ENCODE measurements around the gene STK39. TPM values are rescaled to one million over a fixed set of nuclear protein-coding genes. Genes with fewer than 3 reads are reported as not detected.

STK39 gene
- total and polyA plus RNA-seq, 9 of the 15 experiments (the other 6 are each of a cell fraction or from before 2014, with no cell fraction given), result 0.19 to 0.76 (median 0.51) TPM

DNA sequence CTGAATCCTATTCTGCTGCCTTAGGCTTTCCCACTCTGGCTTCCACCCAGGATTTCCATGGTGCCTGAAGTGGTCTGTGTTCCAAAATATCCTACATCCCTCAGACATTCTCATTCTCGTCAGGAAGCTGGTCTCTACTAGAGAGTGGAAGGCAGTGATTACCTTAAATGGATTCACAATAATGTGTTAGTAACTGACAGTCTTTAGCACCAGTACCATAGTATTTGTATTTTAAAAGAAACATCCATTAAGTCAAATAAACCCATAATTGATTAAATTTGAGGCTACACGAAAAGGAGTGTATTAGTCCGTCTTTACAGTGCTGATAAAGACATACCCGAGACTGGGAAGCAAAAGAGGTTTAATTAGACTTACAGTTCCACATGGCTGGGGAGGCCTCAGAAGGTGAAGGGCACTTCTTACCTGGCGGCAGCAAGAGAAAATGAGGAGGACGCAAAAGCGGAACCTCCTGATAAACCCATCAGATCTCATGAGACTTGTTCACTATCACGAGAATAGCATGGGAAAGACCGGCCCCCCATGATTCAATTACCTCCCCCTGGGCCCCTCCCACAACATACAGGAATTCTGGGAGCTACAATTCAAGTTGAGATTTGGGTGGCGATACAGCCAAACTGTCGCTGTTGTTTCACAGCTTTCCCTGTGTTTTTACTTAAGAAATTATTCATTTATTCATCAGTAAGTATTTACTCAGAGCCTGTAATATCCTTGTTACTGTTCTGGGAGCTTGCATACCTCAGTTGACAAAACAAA lies 306.5 kb downstream of the STK39 start (continued):
- TF ChIP-seq, protein P1, sequence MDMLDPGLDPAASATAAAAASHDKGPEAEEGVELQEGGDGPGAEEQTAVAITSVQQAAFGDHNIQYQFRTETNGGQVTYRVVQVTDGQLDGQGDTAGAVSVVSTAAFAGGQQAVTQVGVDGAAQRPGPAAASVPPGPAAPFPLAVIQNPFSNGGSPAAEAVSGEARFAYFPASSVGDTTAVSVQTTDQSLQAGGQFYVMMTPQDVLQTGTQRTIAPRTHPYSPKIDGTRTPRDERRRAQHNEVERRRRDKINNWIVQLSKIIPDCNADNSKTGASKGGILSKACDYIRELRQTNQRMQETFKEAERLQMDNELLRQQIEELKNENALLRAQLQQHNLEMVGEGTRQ (CRISPR knock-in tag; IDR thresholded peaks at IDR 0.05), result no peak
- TF ChIP-seq TCF7L2 (IDR thresholded peaks at IDR 0.05; ENCODE audit: low read depth, low read length), result no peak
- peak; percentile 98 for TF ChIP-seq MYC (IDR thresholded peaks at IDR 0.05; ENCODE audit: low read depth, low read length)
- TF ChIP-seq MYC (CRISPR knock-in tag; IDR thresholded peaks at IDR 0.05; ENCODE audit: borderline replicate concordance, low read depth), result peak; percentile 77; the same call in 1 of the 2 replicates
- peak; percentile 99 for TF ChIP-seq POLR2AphosphoS5 (IDR thresholded peaks at IDR 0.05; ENCODE audit: control insufficient read depth, insufficient read depth, low read depth, low read length)
- no peak for TF ChIP-seq PTTG1 (tag; IDR thresholded peaks at IDR 0.05; ENCODE audit: low read depth)
- no peak for TF ChIP-seq ETS2 (tag; IDR thresholded peaks at IDR 0.05; ENCODE audit: borderline replicate concordance, poor library complexity, severe bottlenecking)
- 0 out of 2 replicates have a peak, but pooled peaks have one; percentile 73 for TF ChIP-seq DNMT1 (IDR thresholded peaks at IDR 0.05)
- no peak for TF ChIP-seq SMAD4 (CRISPR knock-in tag; conservative IDR thresholded peaks at IDR 0.05)
- no peak for TF ChIP-seq NR2C1 (IDR thresholded peaks at IDR 0.05)
- no peak for TF ChIP-seq NR2C1 (tag; IDR thresholded peaks at IDR 0.05)
- no peak for TF ChIP-seq ZBTB49 (CRISPR knock-in tag; IDR thresholded peaks at IDR 0.05; ENCODE audit: borderline replicate concordance)
- no peak for TF ChIP-seq ZKSCAN3 (CRISPR knock-in tag; IDR thresholded peaks at IDR 0.05)
- TF ChIP-seq, protein P2, sequence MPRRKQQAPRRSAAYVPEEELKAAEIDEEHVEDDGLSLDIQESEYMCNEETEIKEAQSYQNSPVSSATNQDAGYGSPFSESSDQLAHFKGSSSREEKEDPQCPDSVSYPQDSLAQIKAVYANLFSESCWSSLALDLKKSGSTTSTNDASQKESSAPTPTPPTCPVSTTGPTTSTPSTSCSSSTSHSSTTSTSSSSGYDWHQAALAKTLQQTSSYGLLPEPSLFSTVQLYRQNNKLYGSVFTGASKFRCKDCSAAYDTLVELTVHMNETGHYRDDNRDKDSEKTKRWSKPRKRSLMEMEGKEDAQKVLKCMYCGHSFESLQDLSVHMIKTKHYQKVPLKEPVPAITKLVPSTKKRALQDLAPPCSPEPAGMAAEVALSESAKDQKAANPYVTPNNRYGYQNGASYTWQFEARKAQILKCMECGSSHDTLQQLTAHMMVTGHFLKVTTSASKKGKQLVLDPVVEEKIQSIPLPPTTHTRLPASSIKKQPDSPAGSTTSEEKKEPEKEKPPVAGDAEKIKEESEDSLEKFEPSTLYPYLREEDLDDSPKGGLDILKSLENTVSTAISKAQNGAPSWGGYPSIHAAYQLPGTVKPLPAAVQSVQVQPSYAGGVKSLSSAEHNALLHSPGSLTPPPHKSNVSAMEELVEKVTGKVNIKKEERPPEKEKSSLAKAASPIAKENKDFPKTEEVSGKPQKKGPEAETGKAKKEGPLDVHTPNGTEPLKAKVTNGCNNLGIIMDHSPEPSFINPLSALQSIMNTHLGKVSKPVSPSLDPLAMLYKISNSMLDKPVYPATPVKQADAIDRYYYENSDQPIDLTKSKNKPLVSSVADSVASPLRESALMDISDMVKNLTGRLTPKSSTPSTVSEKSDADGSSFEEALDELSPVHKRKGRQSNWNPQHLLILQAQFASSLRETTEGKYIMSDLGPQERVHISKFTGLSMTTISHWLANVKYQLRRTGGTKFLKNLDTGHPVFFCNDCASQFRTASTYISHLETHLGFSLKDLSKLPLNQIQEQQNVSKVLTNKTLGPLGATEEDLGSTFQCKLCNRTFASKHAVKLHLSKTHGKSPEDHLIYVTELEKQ (CRISPR knock-in tag; IDR thresholded peaks at IDR 0.05), result no peak
- TF ChIP-seq TRIM24 (IDR thresholded peaks at IDR 0.05), result no peak
- TF ChIP-seq, protein P3, sequence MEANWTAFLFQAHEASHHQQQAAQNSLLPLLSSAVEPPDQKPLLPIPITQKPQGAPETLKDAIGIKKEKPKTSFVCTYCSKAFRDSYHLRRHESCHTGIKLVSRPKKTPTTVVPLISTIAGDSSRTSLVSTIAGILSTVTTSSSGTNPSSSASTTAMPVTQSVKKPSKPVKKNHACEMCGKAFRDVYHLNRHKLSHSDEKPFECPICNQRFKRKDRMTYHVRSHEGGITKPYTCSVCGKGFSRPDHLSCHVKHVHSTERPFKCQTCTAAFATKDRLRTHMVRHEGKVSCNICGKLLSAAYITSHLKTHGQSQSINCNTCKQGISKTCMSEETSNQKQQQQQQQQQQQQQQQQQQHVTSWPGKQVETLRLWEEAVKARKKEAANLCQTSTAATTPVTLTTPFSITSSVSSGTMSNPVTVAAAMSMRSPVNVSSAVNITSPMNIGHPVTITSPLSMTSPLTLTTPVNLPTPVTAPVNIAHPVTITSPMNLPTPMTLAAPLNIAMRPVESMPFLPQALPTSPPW (CRISPR knock-in tag; IDR thresholded peaks at IDR 0.05), result peak; percentile 94
- no peak for TF ChIP-seq BRCA1 (IDR thresholded peaks at IDR 0.05)
- TF ChIP-seq BRCA1 (CRISPR knock-in tag; IDR thresholded peaks at IDR 0.05), result no peak
- no peak for TF ChIP-seq NR3C1 (CRISPR knock-in tag; IDR thresholded peaks at IDR 0.05)
- no peak for TF ChIP-seq NCOA4 (IDR thresholded peaks at IDR 0.05; ENCODE audit: partially characterized antibody)
- TF ChIP-seq HDAC6 (IDR thresholded peaks at IDR 0.05; ENCODE audit: low read depth, low read length), result no peak

Measured in K562 (cell line).